GM12878 (cell line): Measurements from ENCODE around the gene FAM78A. TPM values are rescaled to one million over a fixed set of nuclear protein-coding genes. Genes with fewer than 3 reads are reported as not detected.

Experiments
- ATAC-seq: fragments of 200-7000 bp; cut with Tn5 transposase; 3 replicates; pipeline ENCODE4 v1.9.1; 2020; ENCODE audit warnings: mild to moderate bottlenecking, moderate library complexity
- BruUV-seq: library from RNA; stranded (reverse); fragments of 400-500 nt; replicated peaks from 2 replicates; lab custom pipeline; 2021; lab: Mats Ljungman, UMichigan
- CTCF ChIA-PET: fragments of 300-600 bp; sonication (Branson Sonifier 250); formaldehyde crosslinking; extraction: SDS; loops from one replicate; lab custom pipeline; 2021; ENCODE audit warnings: inconsistent platforms; lab: Yijun Ruan, JAX
- POLR2A ChIA-PET: fragments of 350-600 bp; formaldehyde crosslinking; extraction: SDS; loops from one replicate; lab custom pipeline; 2021; ENCODE audit warnings: inconsistent platforms; lab: Charles Lee
- RAD21 ChIA-PET: fragments of 300-600 bp; sonication (Branson Sonifier 250); formaldehyde crosslinking; loops from one replicate; lab custom pipeline; 2023; ENCODE audit warnings: antibody characterized with exemption; ENCODE audit not compliant: unreplicated experiment; lab: Charles Lee
- SMC1A ChIA-PET: fragments of 300-600 bp; sonication (Branson Sonifier 250); formaldehyde crosslinking; loops from one replicate; lab custom pipeline; 2023; ENCODE audit not compliant: unreplicated experiment, uncharacterized antibody; lab: Charles Lee
- DNase-seq: peaks from one replicate; pipeline ENCODE4 v3.0.0-alpha.2; 2011; ENCODE audit warnings: low read depth, low spot score
- FAIRE-seq: peaks from 3 replicates; lab custom pipeline; 2011; peaks lifted over from hg19 to GRCh38; lab: Jason Lieb, UNC
- H2AFZ ChIP-seq: 2 replicates; pipeline ENCODE4 v1.6.0; 2011; ENCODE audit warnings: low read depth, low read length, control low read depth; ENCODE audit not compliant: control insufficient read depth
- H3K27ac ChIP-seq: 2 replicates; pipeline ENCODE4 v1.5.1; 2011; ENCODE audit warnings: control low read depth; ENCODE audit not compliant: control insufficient read depth, insufficient read depth
- H3K27me3 ChIP-seq, 2 experiments: replicated peaks in 1 of 2; 2 replicates each; pipeline versions ENCODE4 v1.6.0 to v1.6.1; 2011; ENCODE audit warnings: low read length in 1 of 2; ENCODE audit not compliant: control insufficient read depth in 2 of 2, insufficient read depth in 2 of 2
- H3K36me3 ChIP-seq, 2 experiments: 2 replicates each; pipeline ENCODE4 v1.5.1; 2011; ENCODE audit warnings: low read length in 1 of 2; ENCODE audit not compliant: control insufficient read depth in 2 of 2, insufficient read depth in 2 of 2
- H3K4me1 ChIP-seq: 2 replicates; pipeline ENCODE4 v1.6.1; 2011; ENCODE audit warnings: mild to moderate bottlenecking, low read length, moderate library complexity, mixed read lengths; ENCODE audit not compliant: control insufficient read depth, insufficient read depth
- H3K4me2 ChIP-seq: 2 replicates; pipeline ENCODE4 v1.6.0; 2011; ENCODE audit warnings: control low read depth; ENCODE audit not compliant: control insufficient read depth, insufficient read depth
- H3K4me3 ChIP-seq: fragments of 200-600 bp; sonication (generic); 2 replicates; pipeline ENCODE4 v1.5.1; 2016
- H3K79me2 ChIP-seq: 2 replicates; pipeline ENCODE4 v1.6.0; 2011; ENCODE audit warnings: low read length; ENCODE audit not compliant: control insufficient read depth, insufficient read depth
- H3K9ac ChIP-seq: 2 replicates; pipeline ENCODE4 v1.8.0; 2011; ENCODE audit warnings: low read length, control low read depth, mixed read lengths; ENCODE audit not compliant: control insufficient read depth, insufficient read depth
- H3K9me3 ChIP-seq: replicated peaks from 3 replicates; pipeline ENCODE4 v1.5.1; 2011; ENCODE audit warnings: mild to moderate bottlenecking, low read length; ENCODE audit not compliant: control insufficient read depth, insufficient read depth
- H4K20me1 ChIP-seq: 2 replicates; pipeline ENCODE4 v1.6.0; 2011; ENCODE audit not compliant: control insufficient read depth, insufficient read depth
- ATF3 ChIP-seq: IDR thresholded peaks from 2 replicates; pipeline ENCODE4 v1.6.1; 2011; ENCODE audit warnings: low read depth, mild to moderate bottlenecking, low read length, moderate library complexity, borderline replicate concordance; ENCODE audit errors: extremely low read depth
- IRF5 ChIP-seq: fragments of 450-650 bp; IDR thresholded peaks from 2 replicates; pipeline ENCODE4 v1.6.1; 2017; ENCODE audit warnings: borderline replicate concordance
- KLF5 ChIP-seq: fragments of 450-650 bp; IDR thresholded peaks from 2 replicates; pipeline ENCODE4 v1.6.1; 2014; ENCODE audit warnings: mild to moderate bottlenecking; ENCODE audit not compliant: partially characterized antibody
- NR2C1 ChIP-seq: fragments of 450-650 bp; IDR thresholded peaks from 2 replicates; pipeline ENCODE4 v1.6.1; 2017; ENCODE audit warnings: antibody characterized with exemption, mild to moderate bottlenecking, moderate library complexity
- POLR2AphosphoS2 ChIP-seq: IDR thresholded peaks from 2 replicates; pipeline ENCODE4 v1.6.1; 2011; ENCODE audit warnings: low read depth, mild to moderate bottlenecking, low read length, improper control_type of control experiment, moderate library complexity
- PRDM15 ChIP-seq: fragments of 450-650 bp; formaldehyde crosslinking; IDR thresholded peaks from 2 replicates; pipeline ENCODE4 v1.4.0; 2020; ENCODE audit warnings: mild to moderate bottlenecking, moderate library complexity
- RELB ChIP-seq: fragments of 450-650 bp; IDR thresholded peaks from 2 replicates; pipeline ENCODE4 v1.6.1; 2017; ENCODE audit warnings: low read depth, mild to moderate bottlenecking, moderate library complexity
- RUNX3 ChIP-seq: IDR thresholded peaks from 2 replicates; pipeline ENCODE4 v1.6.1; 2012; ENCODE audit warnings: low read length, inconsistent platforms
- STAT1 ChIP-seq: fragments of 450-650 bp; conservative IDR thresholded peaks from 2 replicates; pipeline ENCODE4 v1.6.1; 2014; ENCODE audit warnings: antibody characterized with exemption, mild to moderate bottlenecking
- ZBTB11 ChIP-seq: fragments of 450-650 bp; formaldehyde crosslinking; IDR thresholded peaks from 2 replicates; pipeline ENCODE4 v1.5.0; 2022; ENCODE audit warnings: mild to moderate bottlenecking, missing genetic modification characterization
- ZNF274 ChIP-seq: IDR thresholded peaks from one replicate; pipeline ENCODE4 v1.8.0; 2011; ENCODE audit not compliant: insufficient read length, insufficient read depth
- WGBS: methylation state at CpG from one replicate; pipeline ENCODE4 v1.1.6; 2016; ENCODE audit warnings: low lambda C conversion rate; ENCODE audit not compliant: insufficient replicate concordance, insufficient coverage; ENCODE audit errors: missing lambda C conversion rate; 5-methylcytosine and 5-hydroxymethylcytosine counted together
- in situ Hi-C: fragments of 300-500 bp; cut with MboI; formaldehyde crosslinking; loops from 9 replicates; pipeline ENCODE4 v1.14.3; 2018; ENCODE audit warnings: mixed read lengths
- intact Hi-C: fragments of 100-400 bp; cut with micrococcal nuclease; formaldehyde crosslinking; loops from one replicate; pipeline ENCODE4 v1.14.2; 2022; ENCODE audit not compliant: unreplicated experiment
- polyA plus RNA-seq, 11 experiments: library from polyadenylated mRNA; depleted of rRNA in 4 of 11; unstranded in 6 of 11; stranded (reverse) in 5 of 11; fragments of >200 nt; fragmentation: Nextera tagmentation in 4 of 11; fragmentation: Illumina TruSeq in 1 of 11; extraction: Ambion mirVana in 4 of 11; extraction: Trizol in 1 of 11; gene quantifications; 1 replicate in 1 of 11; 2 replicates in 10 of 11; pipeline versions ENCODE4 v1.2.1 to v1.2.3, GENCODE V29; 2011 to 2016; ENCODE audit warnings: inconsistent platforms in 2 of 11, missing spikeins in 2 of 11, low read depth in 1 of 11
- total RNA-seq, 4 experiments: library from RNA; depleted of rRNA in 3 of 4; stranded (reverse); fragments of >200 nt in 3 of 4; fragmentation: Illumina TruSeq in 1 of 4; extraction: Trizol in 1 of 4; gene quantifications; 2 replicates each; pipeline versions ENCODE4 v1.2.1 to v1.2.3, GENCODE V29; 2013 to 2021

The FAM78A gene
- total and polyA plus RNA-seq, 10 of the 15 experiments (the other 5 are each of a cell fraction or from before 2014, with no cell fraction given) = 0.18 to 32.5 (median 12.2) TPM

GRCh38 chr9:131216806-131217205 lies 59.5 kb downstream of the FAM78A start (continued):
- TF ChIP-seq ZNF274 (no peak), PRDM15 (no peak), RELB (no peak), KLF5 (no peak), RUNX3 (no peak)

GRCh38 chr9:131214876-131215275 lies 61.4 kb downstream of the FAM78A start:
- ChIA-PET RAD21 (interaction anchor here (1.5 kb wide), 1 partner anchor 121 kb away, joined by 4 read pairs; no protein-coding TSS in a partner anchor), CTCF (interaction anchor here (0.6 to 1.6 kb wide), 4 partner anchors 8 to 233 kb away, joined by 3 to 6 read pairs (median 4); no protein-coding TSS in a partner anchor), POLR2A (no interaction called here), SMC1A (interaction anchor here (1.1 to 2.7 kb wide), 4 partner anchors 10 to 21 kb away, joined by 3 to 12 read pairs (median 3); no protein-coding TSS in a partner anchor)
- H3K27ac ChIP-seq = no peak overlapping the region
- no peaks in the 10 kb centered on the region for H3K79me2 ChIP-seq
- H2AFZ ChIP-seq = no peak overlapping the region
- no peaks in the 10 kb centered on the region for H3K27me3 ChIP-seq
- H3K4me2 ChIP-seq = no peak overlapping the region
- no peaks in the 10 kb centered on the region for H3K4me1 ChIP-seq
- H4K20me1 ChIP-seq = no peaks in the 10 kb centered on the region
- ATAC-seq (no peak), FAIRE-seq (no peak), DNase-seq (no peak)
- peaks cover 3 to 11% of the 10 kb centered on the region in 2 experiments; a peak in 2 of 4 replicates for H3K36me3 ChIP-seq
- H3K9me3 ChIP-seq = peaks cover 3% of the 10 kb centered on the region; the same call in 1 of the 3 replicates
- in situ Hi-C loops (no loop called here), intact Hi-C loops (no loop called here)
- WGBS = 85% methylated on average over 4 of the region's 4 CpGs
- no peak overlapping the region for H3K9ac ChIP-seq
- BruUV-seq = no TSS peak
- no peak overlapping the region for H3K4me3 ChIP-seq
- TF ChIP-seq ZBTB11 (no peak), STAT1 (no peak), IRF5 (no peak), POLR2AphosphoS2 (no peak), ATF3 (no peak), NR2C1 (no peak)
